SK-N-SH treated with all-trans-retinoic acid at 6 μM for 48 hours (cell line): Measurements from ENCODE around the gene TIMM21.

Experiments used
- ATAC-seq: fragments of 200-7000 bp; cut with Tn5 transposase; 3 replicates; pipeline ENCODE4 v1.9.1; 2020; ENCODE audit warnings: mild to moderate bottlenecking, moderate library complexity
- CREB5 ChIP-seq: fragments of 250-450 bp; sonication (Bioruptor Pico); IDR thresholded peaks from 2 replicates; pipeline ENCODE4 v1.5.1; 2020; ENCODE audit warnings: low read depth, mild to moderate bottlenecking, moderate library complexity
- CSDC2 ChIP-seq: fragments of 250-450 bp; sonication (Bioruptor Pico); IDR thresholded peaks from 2 replicates; pipeline ENCODE4 v1.5.0; 2020; ENCODE audit warnings: mild to moderate bottlenecking, moderate library complexity
- CSRNP3 ChIP-seq: fragments of 250-450 bp; sonication (Bioruptor Pico); IDR thresholded peaks from 2 replicates; pipeline ENCODE4 v1.5.1; 2021; ENCODE audit warnings: mild to moderate bottlenecking, moderate library complexity
- ESRRG ChIP-seq: fragments of 250-450 bp; sonication (Bioruptor Pico); IDR thresholded peaks from 2 replicates; pipeline ENCODE4 v1.6.1; 2021; ENCODE audit warnings: mild to moderate bottlenecking
- GLIS3 ChIP-seq: fragments of 250-450 bp; sonication (Bioruptor Pico); IDR thresholded peaks from 2 replicates; pipeline ENCODE4 v1.5.0; 2020; ENCODE audit warnings: mild to moderate bottlenecking, moderate library complexity
- ISL1 ChIP-seq: fragments of 250-450 bp; sonication (Bioruptor Pico); IDR thresholded peaks from 2 replicates; pipeline ENCODE4 v2.1.2; 2022; ENCODE audit warnings: mild to moderate bottlenecking, moderate library complexity
- OSR1 ChIP-seq: fragments of 250-450 bp; sonication (Bioruptor Pico); IDR thresholded peaks from 2 replicates; pipeline ENCODE4 v1.8.0; 2022; ENCODE audit warnings: moderate library complexity, mild to moderate bottlenecking, inconsistent platforms
- PATZ1 ChIP-seq: fragments of 250-450 bp; sonication (Bioruptor Pico); IDR thresholded peaks from 2 replicates; pipeline ENCODE4 v1.8.0; 2020; ENCODE audit warnings: mild to moderate bottlenecking, moderate library complexity, borderline replicate concordance
- RARB ChIP-seq: fragments of 250-450 bp; sonication (Bioruptor Pico); IDR thresholded peaks from 2 replicates; pipeline ENCODE4 v1.8.0; 2021; ENCODE audit warnings: mild to moderate bottlenecking, moderate library complexity
- SNAI2 ChIP-seq: fragments of 250-450 bp; sonication (Bioruptor Pico); IDR thresholded peaks from 2 replicates; pipeline ENCODE4 v1.5.0; 2020; ENCODE audit warnings: mild to moderate bottlenecking, moderate library complexity
- TCF4 ChIP-seq: fragments of 250-450 bp; sonication (Bioruptor Pico); IDR thresholded peaks from 2 replicates; pipeline ENCODE4 v1.8.0; 2021; ENCODE audit warnings: mild to moderate bottlenecking, moderate library complexity, borderline replicate concordance
- TOX ChIP-seq: fragments of 250-450 bp; sonication (Bioruptor Pico); IDR thresholded peaks from 2 replicates; pipeline ENCODE4 v1.8.0; 2021; ENCODE audit warnings: mild to moderate bottlenecking, moderate library complexity, borderline replicate concordance
- TSHZ2 ChIP-seq: fragments of 250-450 bp; sonication (Bioruptor Pico); IDR thresholded peaks from 2 replicates; pipeline ENCODE4 v1.5.0; 2020; ENCODE audit warnings: mild to moderate bottlenecking, moderate library complexity
- ZC3H10 ChIP-seq: fragments of 250-450 bp; sonication (Bioruptor Pico); IDR thresholded peaks from 2 replicates; pipeline ENCODE4 v1.5.1; 2021; ENCODE audit warnings: mild to moderate bottlenecking, moderate library complexity
- ZNF70 ChIP-seq: fragments of 450-650 bp; formaldehyde crosslinking; IDR thresholded peaks from 2 replicates; pipeline ENCODE4 v1.5.0; 2020; ENCODE audit warnings: mild to moderate bottlenecking, moderate library complexity
- ZNF8 ChIP-seq: fragments of 450-650 bp; formaldehyde crosslinking; IDR thresholded peaks from 2 replicates; pipeline ENCODE4 v1.5.0; 2020; ENCODE audit warnings: mild to moderate bottlenecking, moderate library complexity

Gene TIMM21

GRCh38 chr18:74115046-74115445, 33.3 kb upstream of the TIMM21 start:
- TF ChIP-seq TOX (no peak), ISL1 (CRISPR knock-in tag) (no peak), ZNF8 (CRISPR knock-in tag) (no peak), OSR1 (CRISPR knock-in tag) (no peak), ZC3H10 (CRISPR knock-in tag) (no peak), CREB5 (CRISPR knock-in tag) (no peak), ZNF70 (CRISPR knock-in tag) (no peak), GLIS3 (CRISPR knock-in tag) (no peak), CSRNP3 (CRISPR knock-in tag) (no peak)
- peak; percentile 47; the same call in 1 of the 3 replicates for ATAC-seq

GRCh38 chr18:74116633-74117554, 31.4 kb upstream of the TIMM21 start:
- TF ChIP-seq SNAI2 (CRISPR knock-in tag) (no peak), TSHZ2 (CRISPR knock-in tag) (no peak), ISL1 (CRISPR knock-in tag) (no peak), GLIS3 (CRISPR knock-in tag) (no peak), CSRNP3 (CRISPR knock-in tag) (no peak), TCF4 (CRISPR knock-in tag) (no peak), ZC3H10 (CRISPR knock-in tag) (no peak), PATZ1 (no peak), CSDC2 (CRISPR knock-in tag) (no peak), CREB5 (CRISPR knock-in tag) (no peak), ESRRG (no peak), OSR1 (CRISPR knock-in tag) (no peak), RARB (CRISPR knock-in tag) (no peak)
- TF ChIP-seq, all 23 proteins: peak for 0
- ATAC-seq: peak; percentile 73

GRCh38 chr18:74123200-74123599, 25.1 kb upstream of the TIMM21 start:
- no peak for ATAC-seq
- TF ChIP-seq CSDC2 (CRISPR knock-in tag) (no peak), PATZ1 (no peak), TCF4 (CRISPR knock-in tag) (no peak), TSHZ2 (CRISPR knock-in tag) (no peak), ZNF8 (CRISPR knock-in tag) (no peak), TOX (no peak), OSR1 (CRISPR knock-in tag) (no peak)
